ENCODE measurements around the gene BLM.

Gene BLM

GRCh38 chr15:90829126-90829525, 112.0 kb downstream of the BLM start:
- no peak for TF ChIP-seq CTCF (IDR thresholded peaks at IDR 0.05; ENCODE audit: borderline replicate concordance, insufficient read depth, low read depth, low read length)
- H3K4me3 ChIP-seq (ENCODE audit: low read depth, low read length): no peak overlapping the region

GRCh38 chr15:90829942-90830440, 112.8 kb downstream of the BLM start:
- no peak for TF ChIP-seq CTCF (IDR thresholded peaks at IDR 0.05; ENCODE audit: borderline replicate concordance, insufficient read depth, low read depth, low read length)

GRCh38 chr15:90834626-90835025, 117.5 kb downstream of the BLM start:
- H3K4me3 ChIP-seq (ENCODE audit: low read depth, low read length): no peak overlapping the region
- no peak for TF ChIP-seq CTCF (IDR thresholded peaks at IDR 0.05; ENCODE audit: borderline replicate concordance, insufficient read depth, low read depth, low read length)

More at GRCh38 chr15:90829942-90830440, 112.8 kb downstream of the BLM start:
- peak overlapping the region; percentile 15 for H3K4me3 ChIP-seq (ENCODE audit: low read depth, low read length)

DNA sequence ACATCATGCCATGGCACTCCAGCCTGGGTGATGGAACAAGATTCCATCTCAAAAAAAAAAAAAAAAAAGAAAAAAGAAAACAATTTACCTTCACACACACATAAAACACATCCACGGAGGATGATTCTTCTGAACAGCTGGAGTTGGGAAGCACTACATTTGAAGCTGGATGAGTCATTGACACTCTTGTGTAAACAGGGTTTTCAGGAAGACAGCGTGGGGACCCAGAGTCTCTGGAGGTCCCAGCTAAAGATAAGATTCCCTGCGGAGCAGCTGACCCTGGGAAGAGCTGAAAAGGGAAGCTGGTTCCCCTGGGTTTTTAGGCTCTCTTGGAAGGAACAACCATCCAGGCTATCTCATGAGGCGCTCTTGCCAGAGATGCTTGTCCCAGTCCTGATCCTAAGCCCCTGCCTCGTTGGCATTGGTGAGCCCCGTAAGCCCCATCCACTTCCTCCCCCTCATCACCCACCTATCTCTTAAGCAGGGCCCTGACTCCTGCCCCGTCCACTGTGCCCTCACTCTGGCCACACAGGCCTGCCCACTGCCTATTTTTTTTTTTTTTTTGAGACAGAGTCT, 119.2 kb downstream of the BLM start:
- H3K4me3 ChIP-seq (ENCODE audit: low read depth, low read length): no peak overlapping the region
- no peak for TF ChIP-seq CTCF (IDR thresholded peaks at IDR 0.05; ENCODE audit: borderline replicate concordance, insufficient read depth, low read depth, low read length)

DNA sequence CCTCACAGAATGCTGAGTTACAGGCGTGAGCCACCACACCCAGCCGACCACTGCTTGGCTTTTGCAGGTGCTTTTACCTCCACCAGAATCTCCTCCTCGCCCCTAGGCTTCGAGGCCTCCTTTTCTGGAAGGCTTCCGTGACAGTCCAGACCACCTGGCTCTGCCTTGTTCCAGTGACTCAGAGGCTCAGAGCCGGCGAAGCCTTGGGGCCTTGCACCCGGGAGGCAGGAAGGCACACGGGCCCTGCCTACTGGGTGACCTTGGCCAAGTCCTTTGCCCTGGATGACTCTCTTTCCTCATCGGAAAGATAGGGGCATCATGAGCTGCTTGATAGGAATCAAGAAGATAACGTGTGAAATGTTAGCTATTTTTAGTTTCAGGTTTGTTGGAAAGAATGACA, 119.9 kb downstream of the BLM start:
- TF ChIP-seq CTCF (IDR thresholded peaks at IDR 0.05; ENCODE audit: borderline replicate concordance, insufficient read depth, low read depth, low read length): no peak
- H3K4me3 ChIP-seq (ENCODE audit: low read depth, low read length): no peak overlapping the region

GRCh38 chr15:90838139-90838538, 121.0 kb downstream of the BLM start:
- H3K4me3 ChIP-seq (ENCODE audit: low read depth, low read length): no peak overlapping the region
- no peak for TF ChIP-seq CTCF (IDR thresholded peaks at IDR 0.05; ENCODE audit: borderline replicate concordance, insufficient read depth, low read depth, low read length)

GRCh38 chr15:90838544-90838943, 121.4 kb downstream of the BLM start:
- no peak for TF ChIP-seq CTCF (IDR thresholded peaks at IDR 0.05; ENCODE audit: borderline replicate concordance, insufficient read depth, low read depth, low read length)
- H3K4me3 ChIP-seq (ENCODE audit: low read depth, low read length): no peak overlapping the region

All from GM12875 (cell line).